Transverse colon (tissue), 4 donors: ENCODE measurements around the gene PKP1.

ENCODE experiments used
- CTCF ChIP-seq, 5 experiments: fragments of 200-600 bp in 3 of 5; fragments of 450-650 bp in 2 of 5; sonication (generic) in 3 of 5; IDR thresholded peaks; 1 replicate in 2 of 5; 2 replicates in 3 of 5; pipeline ENCODE4 v1.5.1; 2016 to 2017; ENCODE audit warnings: antibody characterized with exemption in 5 of 5, inconsistent platforms in 3 of 5, mild to moderate bottlenecking in 2 of 5, moderate library complexity in 1 of 5
- EP300 ChIP-seq: sonication (generic); formaldehyde crosslinking; IDR thresholded peaks from one replicate; pipeline ENCODE4 v1.6.1; 2017; ENCODE audit warnings: antibody characterized with exemption, low read depth
- POLR2A ChIP-seq: fragments of 450-650 bp; IDR thresholded peaks from one replicate; pipeline ENCODE4 v1.6.1; 2016; ENCODE audit warnings: antibody characterized with exemption, mild to moderate bottlenecking, moderate library complexity
- POLR2AphosphoS5 ChIP-seq, 3 donors: sonication (generic); formaldehyde crosslinking; IDR thresholded peaks; one replicate each; pipeline ENCODE4 v1.6.1; 2016; ENCODE audit warnings: antibody characterized with exemption in 3 of 3

GRCh38 chr1:201356701-201357100 is 73.4 kb downstream of the PKP1 start:
- TF ChIP-seq POLR2A (no peak), CTCF (IDR thresholded peaks at IDR 0.05) (no peak), EP300 (no peak), POLR2AphosphoS5 (IDR thresholded peaks at IDR 0.05) (no peak)
